Ureter (tissue), 1 donor: ENCODE data around the gene DDX49. TPM values are rescaled to one million over a fixed set of nuclear protein-coding genes. Genes with fewer than 3 reads are reported as not detected.

Experiments
- DNase-seq: peaks from one replicate; pipeline ENCODE4 v3.0.0-alpha.2; 2020; ENCODE audit warnings: low spot score
- total RNA-seq: library from RNA; stranded (reverse); gene quantifications from one replicate; pipeline ENCODE4 v1.2.4, GENCODE V29; 2023
- donor health status: DM: yes; HTN: yes; CAD: no.

The DDX49 gene
- total RNA-seq, result 34.4 TPM

GRCh38 chr19:18919086-18919899, at the start of gene DDX49, which contains the start of gene COPE:
Gene DDX49, plus strand, starts transcription at chr19:18919715. Its CDS starts 27 bp downstream, at chr19:18919742.
Gene COPE, minus strand, starts transcription at chr19:18919387. Its CDS starts 39 bp downstream, at chr19:18919348.
- peak; percentile 98 for DNase-seq

GRCh38 chr19:18869781-18870530, 49.6 kb upstream of the DDX49 start:
- DNase-seq, result no peak

GRCh38 chr19:18870531-18871172, 48.9 kb upstream of the DDX49 start:
- DNase-seq, result no peak

- DNase-seq, result no peak
Observed at GRCh38 chr19:18871543-18871942, 48.0 kb upstream of the DDX49 start.

- DNase-seq, result no peak
Observed at GRCh38 chr19:18875726-18876125, 43.8 kb upstream of the DDX49 start.

GRCh38 chr19:18876865-18877264, 42.6 kb upstream of the DDX49 start:
- no peak for DNase-seq

- DNase-seq, result no peak
Observed at GRCh38 chr19:18878058-18878797, 41.3 kb upstream of the DDX49 start.

GRCh38 chr19:18878858-18879578, 40.5 kb upstream of the DDX49 start:
- no peak for DNase-seq

- DNase-seq, result no peak
Observed at GRCh38 chr19:18879579-18880373, 39.7 kb upstream of the DDX49 start.

- DNase-seq, result no peak
Observed at GRCh38 chr19:18881491-18881890, 38.0 kb upstream of the DDX49 start.

GRCh38 chr19:18883526-18884304, 35.8 kb upstream of the DDX49 start:
- no peak for DNase-seq

GRCh38 chr19:18886972-18887371, 32.5 kb upstream of the DDX49 start:
- DNase-seq, result no peak

GRCh38 chr19:18889949-18890745, 29.4 kb upstream of the DDX49 start:
- DNase-seq, result no peak

GRCh38 chr19:18893587-18894253, 25.8 kb upstream of the DDX49 start:
- no peak for DNase-seq

GRCh38 chr19:18894254-18895037, 25.1 kb upstream of the DDX49 start:
- no peak for DNase-seq

- no peak for DNase-seq
Observed at GRCh38 chr19:18895038-18895823, 24.3 kb upstream of the DDX49 start.
